Measurements from ENCODE around the gene ACAD10.

- TF ChIP-seq POLR2A (IDR thresholded peaks at IDR 0.05), result no peak
- TF ChIP-seq CTCF (IDR thresholded peaks at IDR 0.05), result no peak
- TF ChIP-seq POLR2AphosphoS5 (IDR thresholded peaks at IDR 0.05), result peak in 1 of 4 donors; percentile 25
Measured at GRCh38 chr12:111792155-111792855, 106.5 kb downstream of the ACAD10 start.
